GM15510 (cell line): Measurements from ENCODE around the gene DOCK4.

Source experiments
- POLR2A ChIP-seq: IDR thresholded peaks from 3 replicates; pipeline ENCODE4 v1.6.1; 2011; ENCODE audit warnings: borderline replicate concordance; ENCODE audit not compliant: insufficient read length; ENCODE audit errors: extremely low read depth

DOCK4 gene

GRCh38 chr7:112063974-112064373 lies 142.2 kb downstream of the DOCK4 start:
- no peak for TF ChIP-seq POLR2A

- TF ChIP-seq POLR2A = no peak
These were observed 145.1 kb downstream of the DOCK4 start for GRCh38 chr7:112061051-112061450.

GRCh38 chr7:112060625-112061024 lies 145.6 kb downstream of the DOCK4 start:
- no peak for TF ChIP-seq POLR2A

- no peak for TF ChIP-seq POLR2A
These were observed 146.5 kb downstream of the DOCK4 start for GRCh38 chr7:112059675-112060074.

GRCh38 chr7:112058686-112059085 lies 147.5 kb downstream of the DOCK4 start:
- no peak for TF ChIP-seq POLR2A

GRCh38 chr7:112056409-112056808 lies 149.8 kb downstream of the DOCK4 start:
- TF ChIP-seq POLR2A = no peak

GRCh38 chr7:112053737-112054069 lies 152.5 kb downstream of the DOCK4 start:
- no peak for TF ChIP-seq POLR2A

GRCh38 chr7:112052993-112053736 lies 153.0 kb downstream of the DOCK4 start:
- TF ChIP-seq POLR2A = no peak

GRCh38 chr7:112052498-112052897 lies 153.7 kb downstream of the DOCK4 start:
- no peak for TF ChIP-seq POLR2A

- no peak for TF ChIP-seq POLR2A
These were observed 155.8 kb downstream of the DOCK4 start for GRCh38 chr7:112050250-112050881.

- no peak for TF ChIP-seq POLR2A
These were observed 156.5 kb downstream of the DOCK4 start for GRCh38 chr7:112049555-112050249.

GRCh38 chr7:112047421-112047820 lies 158.8 kb downstream of the DOCK4 start:
- no peak for TF ChIP-seq POLR2A

GRCh38 chr7:112045222-112045621 lies 161.0 kb downstream of the DOCK4 start:
- TF ChIP-seq POLR2A = no peak

- TF ChIP-seq POLR2A = no peak
These were observed 163.6 kb downstream of the DOCK4 start for GRCh38 chr7:112042631-112043030.

- TF ChIP-seq POLR2A = no peak
These were observed 167.8 kb downstream of the DOCK4 start for GRCh38 chr7:112038353-112038752.

GRCh38 chr7:112036071-112036470 lies 170.1 kb downstream of the DOCK4 start:
- no peak for TF ChIP-seq POLR2A

GRCh38 chr7:112031689-112032088 lies 174.5 kb downstream of the DOCK4 start:
- no peak for TF ChIP-seq POLR2A

- TF ChIP-seq POLR2A = no peak
These were observed 180.6 kb downstream of the DOCK4 start for GRCh38 chr7:112025556-112025955.
